Stimulated activated CD8-positive, alpha-beta memory T cell treated with anti-CD3 and anti-CD28 coated beads, Interleukin-7, amount 100 ng/mL, for 4 hours (primary cell): ENCODE data around the gene IL1F10.

Experiments
- DNase-seq, 2 donors: peaks; one replicate each; pipeline ENCODE4 v3.0.0-alpha.2; 2020; ENCODE audit warnings: low read depth in 2 of 2

The IL1F10 gene

DNA sequence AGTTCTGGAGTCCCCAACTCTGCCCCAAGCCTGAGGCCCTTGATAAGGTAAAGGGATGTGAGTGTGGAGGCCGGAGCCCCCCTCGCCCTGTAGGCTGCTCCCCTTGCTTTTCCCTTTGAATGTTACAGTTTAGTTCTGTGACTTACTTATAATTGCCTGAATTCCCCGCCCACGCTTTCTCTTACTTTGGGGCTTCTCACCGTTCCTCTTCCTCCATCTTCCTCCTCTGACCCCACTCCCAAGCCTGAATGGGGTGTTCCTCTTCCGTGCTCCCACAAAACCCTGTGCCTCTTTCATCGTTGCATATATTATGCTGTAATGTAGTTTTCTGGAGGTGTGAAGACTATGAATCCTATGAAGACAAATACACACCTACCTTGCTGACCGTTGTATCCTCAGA is 44.7 kb downstream of the IL1F10 start:
- no peak for DNase-seq

DNA sequence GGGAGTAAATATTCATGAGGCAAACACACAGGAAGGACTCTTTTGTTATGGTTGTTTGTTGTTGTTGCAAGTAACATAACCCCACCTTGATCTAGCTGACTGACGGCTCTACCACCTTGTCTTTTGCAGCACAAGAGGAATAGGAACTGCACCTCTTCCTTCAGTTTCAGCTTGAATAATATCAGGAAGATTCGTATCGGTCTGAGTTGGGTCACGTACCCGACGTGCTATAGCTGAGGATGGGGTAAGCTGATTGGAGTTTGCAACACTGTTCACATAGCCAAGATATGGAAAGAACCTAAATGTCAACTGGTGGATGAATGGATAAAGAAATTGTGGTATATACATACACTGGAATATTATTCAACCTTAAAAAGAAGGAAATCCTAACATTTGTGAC is 45.1 kb downstream of the IL1F10 start:
- no peak for DNase-seq

DNA sequence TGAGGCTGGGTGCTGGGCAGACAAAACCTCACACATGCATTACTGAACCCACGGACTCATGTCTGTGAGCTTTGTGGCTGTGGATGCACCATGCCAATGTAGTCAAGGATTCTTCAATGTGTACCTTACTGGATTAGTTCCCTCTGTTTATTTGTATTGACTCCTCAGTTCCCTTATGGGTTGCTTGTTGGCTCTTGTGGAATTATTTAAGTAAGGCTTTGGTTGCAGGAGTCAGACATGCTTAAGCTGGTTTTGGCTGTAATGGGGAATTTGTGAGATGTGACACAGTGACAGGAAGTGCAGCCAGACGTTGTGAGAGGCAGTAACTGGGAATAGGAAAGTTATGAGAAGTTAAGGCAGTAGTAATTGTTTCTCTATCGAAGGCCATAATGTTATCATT is 46.0 kb downstream of the IL1F10 start:
- DNase-seq = no peak

DNA sequence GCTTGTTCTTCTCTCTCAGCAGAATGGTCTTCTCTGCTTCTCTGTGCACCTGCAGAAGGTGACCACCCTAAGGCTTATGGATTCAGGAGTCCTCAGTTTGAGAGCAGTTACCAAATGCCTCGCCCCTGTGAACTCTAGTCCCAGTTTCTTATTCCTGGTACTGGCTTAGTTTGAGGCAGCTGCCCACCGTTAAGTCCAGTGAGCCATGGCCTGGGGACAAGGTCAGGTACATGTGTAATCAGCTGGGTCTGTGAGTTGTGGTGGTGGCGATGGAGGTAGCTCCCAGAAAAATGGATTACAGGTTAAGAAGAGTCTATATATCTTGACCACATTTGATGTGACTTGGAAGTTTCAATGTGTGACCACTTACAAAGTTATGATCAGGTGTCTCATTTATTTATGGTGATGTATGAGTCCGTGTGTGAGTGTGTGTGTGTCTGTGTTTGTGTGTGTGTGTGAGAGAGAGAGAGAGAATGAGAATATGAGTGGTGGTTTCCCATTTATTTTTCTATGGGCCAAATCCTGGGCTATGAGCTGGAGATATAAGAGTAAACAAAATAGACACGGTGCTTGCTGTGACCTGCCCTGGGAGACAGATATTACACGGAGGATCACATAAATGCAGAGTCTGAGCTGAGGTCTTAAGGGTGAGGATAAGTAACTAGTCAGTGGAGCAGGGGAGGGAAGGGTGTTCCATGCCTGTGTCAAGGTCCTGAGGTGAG is 46.6 kb downstream of the IL1F10 start:
- no peak for DNase-seq

DNA sequence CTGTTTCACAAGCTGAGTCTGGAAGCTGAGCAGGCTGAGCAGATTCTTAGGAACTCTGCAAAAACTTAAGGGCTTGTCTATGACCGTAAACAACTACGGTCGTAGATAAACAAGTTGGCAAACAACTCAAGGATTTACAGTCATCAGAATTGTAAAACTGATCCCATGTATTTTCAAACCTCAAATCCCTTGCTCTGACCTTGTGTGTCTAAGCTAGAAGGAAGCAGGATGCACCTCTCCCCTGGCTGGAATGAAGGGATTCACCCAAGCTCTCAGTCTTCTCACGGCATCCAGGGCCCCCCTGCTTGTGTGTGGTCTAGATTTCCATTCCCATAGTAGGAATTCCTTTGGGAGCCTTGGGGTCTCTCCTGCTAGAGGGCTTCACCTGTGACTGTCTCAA is 47.2 kb downstream of the IL1F10 start:
- no peak for DNase-seq

DNA sequence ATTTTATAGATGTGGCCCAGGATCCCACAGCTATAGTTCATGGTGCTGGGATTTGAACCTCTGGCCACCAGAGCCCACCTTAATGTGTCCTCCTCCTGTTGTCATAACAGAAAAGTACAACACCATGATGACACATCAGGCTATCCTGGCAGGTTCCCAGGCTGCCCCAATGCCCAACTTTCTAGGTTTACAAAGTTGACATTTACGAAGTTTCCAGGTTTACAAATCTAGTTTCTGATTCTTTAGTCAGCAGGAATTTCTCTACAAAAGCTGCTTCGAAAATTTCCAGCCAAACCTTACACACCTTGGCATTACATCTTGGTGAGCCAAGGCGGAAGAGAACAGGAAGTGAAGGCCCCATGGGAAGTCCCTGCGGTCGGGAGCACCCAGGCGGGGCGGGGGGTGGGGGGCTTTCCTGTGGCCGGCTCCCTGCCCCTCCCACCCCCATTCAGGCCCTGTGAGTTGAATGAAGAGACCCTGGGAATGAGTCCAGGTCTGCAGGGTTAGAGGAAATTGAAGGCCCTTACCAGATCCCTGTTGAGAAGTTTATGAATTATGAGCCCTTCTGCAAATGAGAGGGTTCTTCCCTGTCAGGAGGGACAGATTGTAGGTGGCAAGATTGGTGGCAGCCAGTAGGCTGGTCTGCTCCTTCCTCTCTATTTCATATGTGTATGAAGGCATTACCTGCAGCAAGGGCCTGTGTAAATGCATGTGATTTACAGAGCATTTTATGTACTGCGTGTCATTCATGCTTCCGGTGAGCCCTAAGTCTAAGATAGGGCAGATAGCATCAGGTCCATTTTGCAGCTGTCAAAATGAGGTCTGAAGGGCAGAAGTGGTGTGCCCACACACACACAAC is 48.6 kb downstream of the IL1F10 start:
- no peak for DNase-seq

DNA sequence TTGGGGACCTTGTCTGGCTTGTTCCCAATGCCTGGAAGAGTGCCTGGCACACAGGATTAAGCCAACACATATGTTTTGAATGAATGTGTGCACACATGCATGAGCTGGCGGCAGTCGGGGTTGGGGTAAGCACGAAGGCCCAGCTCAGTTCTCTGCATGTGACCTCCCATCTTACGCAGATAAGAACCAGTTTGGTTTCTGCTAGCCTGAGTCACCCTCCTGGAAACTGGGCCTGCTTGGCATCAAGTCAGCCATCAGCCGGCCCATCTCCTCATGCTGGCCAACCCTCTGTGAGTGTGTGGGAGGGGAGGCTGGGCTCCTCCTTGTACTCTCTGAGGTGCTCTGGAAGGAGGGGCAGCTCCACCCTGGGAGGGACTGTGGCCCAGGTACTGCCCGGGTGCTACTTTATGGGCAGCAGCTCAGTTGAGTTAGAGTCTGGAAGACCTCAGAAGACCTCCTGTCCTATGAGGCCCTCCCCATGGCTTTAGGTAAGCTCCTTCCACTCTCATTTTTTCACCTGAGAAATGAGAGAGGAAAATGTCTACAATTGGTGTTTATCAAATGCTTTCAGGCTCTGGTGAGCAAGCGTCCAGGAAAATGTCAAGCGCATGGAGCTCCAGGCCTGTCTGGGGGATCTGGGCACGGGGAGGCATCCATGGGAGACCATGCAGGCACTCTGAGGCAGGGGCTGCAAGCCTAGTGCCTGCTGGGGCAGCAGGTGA is 49.9 kb downstream of the IL1F10 start:
- no peak for DNase-seq

DNA sequence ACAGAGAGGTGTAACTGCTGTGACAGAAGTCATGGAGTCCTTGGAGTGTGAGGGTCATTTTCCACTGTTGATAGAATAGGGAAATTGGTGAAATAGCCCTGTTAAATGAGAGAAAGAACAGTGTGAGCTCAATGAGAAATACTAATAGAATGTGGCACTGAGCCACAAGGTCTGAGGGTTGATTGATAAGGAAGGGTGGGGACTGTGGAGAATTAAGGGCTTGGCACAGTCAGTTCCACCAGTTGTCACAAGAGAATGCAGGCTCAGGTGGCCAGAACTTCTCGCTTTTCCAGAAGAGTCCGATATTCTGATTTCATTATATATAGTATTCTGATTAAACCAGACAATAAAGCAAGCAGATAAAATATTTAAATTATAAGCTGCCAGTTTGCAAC is 50.5 kb downstream of the IL1F10 start:
- no peak for DNase-seq

DNA sequence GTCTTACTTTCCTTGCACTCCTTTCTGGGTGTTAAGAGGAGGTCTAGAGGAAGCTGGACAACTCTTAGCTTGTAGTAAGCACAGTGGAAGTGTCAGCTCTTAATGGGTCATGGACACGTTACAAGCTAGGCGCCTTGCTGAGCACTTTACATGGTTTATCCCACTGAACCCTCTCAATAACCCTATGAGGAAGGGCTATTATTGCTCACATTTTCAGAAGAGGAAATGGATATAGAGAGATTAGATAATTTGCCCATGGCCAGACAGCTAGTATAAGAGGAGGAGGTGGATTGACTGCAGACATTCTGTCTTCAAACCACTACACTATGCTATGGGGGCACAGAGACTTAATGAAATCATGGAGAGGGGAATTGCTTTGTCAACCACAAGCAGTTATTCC is 51.3 kb downstream of the IL1F10 start:
- DNase-seq = no peak

DNA sequence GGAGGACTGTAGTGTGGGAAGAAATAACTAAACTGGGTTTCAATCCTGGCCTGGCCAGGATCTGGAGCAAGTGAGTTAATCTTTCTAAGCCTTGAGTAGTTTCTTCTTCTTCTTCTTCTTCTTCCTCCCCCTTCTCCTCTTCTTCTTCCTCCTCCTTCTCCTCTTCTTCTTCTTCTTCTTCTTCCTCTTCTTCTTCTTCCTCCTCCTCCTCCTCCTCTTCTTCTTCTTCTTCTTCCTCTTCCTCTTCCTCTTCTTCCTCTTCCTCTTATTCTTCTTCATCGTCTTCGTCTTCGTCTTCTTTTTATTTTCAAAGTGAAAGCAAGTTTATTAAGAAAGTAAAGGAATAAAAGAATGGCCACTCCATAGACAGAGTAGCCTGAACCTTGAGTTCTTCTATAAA is 53.1 kb downstream of the IL1F10 start:
- DNase-seq = no peak

DNA sequence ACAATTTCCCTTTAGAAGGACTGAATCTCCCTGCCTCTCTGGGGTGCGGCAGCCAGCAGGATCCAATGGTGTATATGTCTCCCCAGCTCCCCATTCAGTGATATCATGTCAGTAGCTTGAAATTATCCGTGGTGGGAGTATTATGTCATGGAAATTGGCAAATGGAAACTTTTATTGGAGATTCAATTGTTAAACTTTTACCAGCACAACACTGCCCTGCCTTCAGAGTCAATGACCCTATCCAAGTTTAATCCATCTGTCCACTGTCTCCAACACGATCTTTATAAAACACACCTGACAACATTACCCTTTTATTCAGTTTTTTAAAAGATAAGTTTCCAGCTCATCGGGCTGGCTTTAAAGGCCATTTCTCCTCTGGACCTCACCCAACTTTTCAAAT is 54.6 kb downstream of the IL1F10 start:
- DNase-seq = no peak

DNA sequence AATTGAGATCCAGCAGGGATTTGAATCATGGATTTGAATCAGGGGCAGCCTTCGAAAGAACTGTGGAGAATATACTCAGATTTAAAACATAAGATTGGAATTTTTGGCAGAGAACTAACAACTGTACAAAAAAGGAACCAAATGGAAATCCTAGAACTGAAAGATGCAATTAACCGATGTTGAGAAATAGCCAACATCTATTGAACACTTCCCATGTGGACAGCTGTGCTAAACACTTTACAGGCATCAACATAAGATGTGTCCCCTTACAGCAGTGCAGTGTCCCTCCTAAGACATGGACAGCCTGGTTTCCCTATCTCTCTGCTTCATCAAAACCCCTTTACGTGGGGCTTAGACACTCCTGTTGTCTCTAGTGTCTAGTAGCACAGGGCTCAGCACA is 56.0 kb downstream of the IL1F10 start:
- no peak for DNase-seq

DNA sequence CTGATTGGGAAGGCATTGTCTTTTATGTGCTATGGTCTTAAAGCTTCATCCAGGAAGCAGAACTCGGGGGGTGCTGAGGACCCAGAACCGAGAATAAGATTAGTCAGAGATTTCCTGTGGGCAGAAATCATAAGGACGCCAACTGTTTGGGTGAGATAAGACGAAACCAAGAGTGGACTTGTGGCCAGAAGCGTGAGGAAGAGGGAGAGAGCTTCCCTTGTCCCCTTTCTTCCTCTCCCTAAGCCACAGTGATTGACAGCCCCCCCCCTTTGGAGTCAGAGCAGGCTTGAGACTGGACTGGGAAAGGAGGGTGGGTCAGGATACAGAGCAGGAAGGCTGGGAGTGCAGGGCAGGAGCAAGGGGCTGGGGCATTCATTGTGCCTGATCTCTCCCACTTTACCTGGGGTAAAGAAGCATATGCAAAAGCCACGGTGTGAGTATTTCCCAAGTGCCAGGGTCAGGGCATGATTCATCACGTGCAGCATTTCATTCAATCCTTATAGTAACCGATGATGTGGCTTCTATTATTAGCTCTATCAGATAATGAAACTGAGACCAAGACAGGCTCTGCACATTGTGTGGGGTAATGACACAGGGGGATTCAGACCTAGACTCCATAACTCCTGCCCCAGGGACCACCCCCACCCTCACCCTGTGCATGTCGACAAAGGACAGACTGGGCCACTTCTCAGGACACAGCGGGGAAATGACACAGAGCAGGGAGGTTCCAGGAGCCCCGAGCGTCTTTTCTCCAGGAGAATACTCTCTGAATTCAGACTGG is 56.6 kb downstream of the IL1F10 start:
- no peak for DNase-seq
